SK-N-SH treated with all-trans-retinoic acid at 6 μM for 48 hours (cell line): ENCODE measurements around the gene SORCS3.

Experiments
- ATAC-seq: fragments of 200-7000 bp; cut with Tn5 transposase; 3 replicates; pipeline ENCODE4 v1.9.1; 2020; ENCODE audit warnings: mild to moderate bottlenecking, moderate library complexity
- ARNTL ChIP-seq: fragments of 450-650 bp; formaldehyde crosslinking; IDR thresholded peaks from 2 replicates; pipeline ENCODE4 v1.5.0; 2020; ENCODE audit warnings: low read depth, mild to moderate bottlenecking, moderate library complexity, borderline replicate concordance
- BACH2 ChIP-seq: fragments of 250-450 bp; sonication (Bioruptor Pico); IDR thresholded peaks from 2 replicates; pipeline ENCODE4 v1.9.0; 2021; ENCODE audit warnings: mild to moderate bottlenecking, borderline replicate concordance
- CSDC2 ChIP-seq: fragments of 250-450 bp; sonication (Bioruptor Pico); IDR thresholded peaks from 2 replicates; pipeline ENCODE4 v1.5.0; 2020; ENCODE audit warnings: mild to moderate bottlenecking, moderate library complexity
- ESRRG ChIP-seq: fragments of 250-450 bp; sonication (Bioruptor Pico); IDR thresholded peaks from 2 replicates; pipeline ENCODE4 v1.6.1; 2021; ENCODE audit warnings: mild to moderate bottlenecking
- GLIS3 ChIP-seq: fragments of 250-450 bp; sonication (Bioruptor Pico); IDR thresholded peaks from 2 replicates; pipeline ENCODE4 v1.5.0; 2020; ENCODE audit warnings: mild to moderate bottlenecking, moderate library complexity
- ISL1 ChIP-seq: fragments of 250-450 bp; sonication (Bioruptor Pico); IDR thresholded peaks from 2 replicates; pipeline ENCODE4 v2.1.2; 2022; ENCODE audit warnings: mild to moderate bottlenecking, moderate library complexity
- OSR1 ChIP-seq: fragments of 250-450 bp; sonication (Bioruptor Pico); IDR thresholded peaks from 2 replicates; pipeline ENCODE4 v1.8.0; 2022; ENCODE audit warnings: moderate library complexity, mild to moderate bottlenecking, inconsistent platforms
- PATZ1 ChIP-seq: fragments of 250-450 bp; sonication (Bioruptor Pico); IDR thresholded peaks from 2 replicates; pipeline ENCODE4 v1.8.0; 2020; ENCODE audit warnings: mild to moderate bottlenecking, moderate library complexity, borderline replicate concordance
- PPARA ChIP-seq: fragments of 250-450 bp; sonication (Bioruptor Pico); IDR thresholded peaks from 2 replicates; pipeline ENCODE4 v1.5.0; 2020; ENCODE audit warnings: mild to moderate bottlenecking, borderline replicate concordance
- RARB ChIP-seq: fragments of 250-450 bp; sonication (Bioruptor Pico); IDR thresholded peaks from 2 replicates; pipeline ENCODE4 v1.8.0; 2021; ENCODE audit warnings: mild to moderate bottlenecking, moderate library complexity
- SNAI2 ChIP-seq: fragments of 250-450 bp; sonication (Bioruptor Pico); IDR thresholded peaks from 2 replicates; pipeline ENCODE4 v1.5.0; 2020; ENCODE audit warnings: mild to moderate bottlenecking, moderate library complexity
- TCF4 ChIP-seq: fragments of 250-450 bp; sonication (Bioruptor Pico); IDR thresholded peaks from 2 replicates; pipeline ENCODE4 v1.8.0; 2021; ENCODE audit warnings: mild to moderate bottlenecking, moderate library complexity, borderline replicate concordance
- TOX ChIP-seq: fragments of 250-450 bp; sonication (Bioruptor Pico); IDR thresholded peaks from 2 replicates; pipeline ENCODE4 v1.8.0; 2021; ENCODE audit warnings: mild to moderate bottlenecking, moderate library complexity, borderline replicate concordance
- ZC3H10 ChIP-seq: fragments of 250-450 bp; sonication (Bioruptor Pico); IDR thresholded peaks from 2 replicates; pipeline ENCODE4 v1.5.1; 2021; ENCODE audit warnings: mild to moderate bottlenecking, moderate library complexity
- ZFP3 ChIP-seq: fragments of 250-450 bp; sonication (Bioruptor Pico); IDR thresholded peaks from 2 replicates; pipeline ENCODE4 v1.5.0; 2020; ENCODE audit warnings: mild to moderate bottlenecking, moderate library complexity
- ZFP30 ChIP-seq: fragments of 450-650 bp; formaldehyde crosslinking; IDR thresholded peaks from 2 replicates; pipeline ENCODE4 v1.5.0; 2022; ENCODE audit warnings: mild to moderate bottlenecking, moderate library complexity
- ZNF565 ChIP-seq: fragments of 450-650 bp; formaldehyde crosslinking; conservative IDR thresholded peaks from 2 replicates; pipeline ENCODE4 v1.5.0; 2020; ENCODE audit warnings: low read depth, mild to moderate bottlenecking, moderate library complexity
- ZNF70 ChIP-seq: fragments of 450-650 bp; formaldehyde crosslinking; IDR thresholded peaks from 2 replicates; pipeline ENCODE4 v1.5.0; 2020; ENCODE audit warnings: mild to moderate bottlenecking, moderate library complexity
- ZNF8 ChIP-seq: fragments of 450-650 bp; formaldehyde crosslinking; IDR thresholded peaks from 2 replicates; pipeline ENCODE4 v1.5.0; 2020; ENCODE audit warnings: mild to moderate bottlenecking, moderate library complexity
- TF ChIP-seq, protein P1 (sequence below): fragments of 250-450 bp; sonication (Bioruptor Pico); IDR thresholded peaks from 2 replicates; pipeline ENCODE4 v1.5.0; 2020; ENCODE audit warnings: mild to moderate bottlenecking, moderate library complexity
- TF ChIP-seq, protein P2 (sequence below): fragments of 250-450 bp; sonication (Bioruptor Pico); IDR thresholded peaks from 2 replicates; pipeline ENCODE4 v1.8.0; 2021; ENCODE audit warnings: low read depth, mild to moderate bottlenecking, moderate library complexity, borderline replicate concordance
- TF ChIP-seq, protein P3 (sequence below): fragments of 250-450 bp; sonication (Bioruptor Pico); IDR thresholded peaks from 2 replicates; pipeline ENCODE4 v1.5.1; 2020; ENCODE audit warnings: low read depth, mild to moderate bottlenecking, moderate library complexity

The SORCS3 gene

DNA sequence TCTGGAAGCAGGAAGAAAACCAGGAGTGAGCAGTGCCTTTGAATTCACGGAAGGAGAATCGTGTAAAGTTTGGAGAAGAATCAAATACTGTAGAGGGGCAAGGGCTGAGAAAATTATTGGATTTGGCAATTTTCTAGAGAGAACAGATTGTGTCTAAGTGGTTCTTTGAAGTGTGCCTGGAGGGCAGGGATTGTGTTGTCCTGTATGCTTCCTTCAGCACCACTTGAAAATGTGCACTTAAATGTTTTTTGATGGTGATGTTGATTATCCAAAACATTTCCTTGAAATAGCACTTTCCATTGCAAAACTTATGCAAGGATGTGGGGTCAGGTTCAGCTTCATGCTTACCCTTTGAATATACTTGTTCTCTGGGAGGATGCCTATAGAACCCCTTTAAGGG is 360.2 kb downstream of the SORCS3 start:
- ATAC-seq: no peak
- TF ChIP-seq TCF4: no peak
- TF ChIP-seq ZNF70 (CRISPR knock-in tag): no peak
- TF ChIP-seq TOX: no peak
- no peak for TF ChIP-seq GLIS3 (CRISPR knock-in tag)
- TF ChIP-seq ZC3H10: no peak
- no peak for TF ChIP-seq ISL1 (CRISPR knock-in tag)
- TF ChIP-seq ZFP3 (CRISPR knock-in tag): no peak

GRCh38 chr10:105010411-105011121 is 369.5 kb downstream of the SORCS3 start:
- TF ChIP-seq, protein P1, sequence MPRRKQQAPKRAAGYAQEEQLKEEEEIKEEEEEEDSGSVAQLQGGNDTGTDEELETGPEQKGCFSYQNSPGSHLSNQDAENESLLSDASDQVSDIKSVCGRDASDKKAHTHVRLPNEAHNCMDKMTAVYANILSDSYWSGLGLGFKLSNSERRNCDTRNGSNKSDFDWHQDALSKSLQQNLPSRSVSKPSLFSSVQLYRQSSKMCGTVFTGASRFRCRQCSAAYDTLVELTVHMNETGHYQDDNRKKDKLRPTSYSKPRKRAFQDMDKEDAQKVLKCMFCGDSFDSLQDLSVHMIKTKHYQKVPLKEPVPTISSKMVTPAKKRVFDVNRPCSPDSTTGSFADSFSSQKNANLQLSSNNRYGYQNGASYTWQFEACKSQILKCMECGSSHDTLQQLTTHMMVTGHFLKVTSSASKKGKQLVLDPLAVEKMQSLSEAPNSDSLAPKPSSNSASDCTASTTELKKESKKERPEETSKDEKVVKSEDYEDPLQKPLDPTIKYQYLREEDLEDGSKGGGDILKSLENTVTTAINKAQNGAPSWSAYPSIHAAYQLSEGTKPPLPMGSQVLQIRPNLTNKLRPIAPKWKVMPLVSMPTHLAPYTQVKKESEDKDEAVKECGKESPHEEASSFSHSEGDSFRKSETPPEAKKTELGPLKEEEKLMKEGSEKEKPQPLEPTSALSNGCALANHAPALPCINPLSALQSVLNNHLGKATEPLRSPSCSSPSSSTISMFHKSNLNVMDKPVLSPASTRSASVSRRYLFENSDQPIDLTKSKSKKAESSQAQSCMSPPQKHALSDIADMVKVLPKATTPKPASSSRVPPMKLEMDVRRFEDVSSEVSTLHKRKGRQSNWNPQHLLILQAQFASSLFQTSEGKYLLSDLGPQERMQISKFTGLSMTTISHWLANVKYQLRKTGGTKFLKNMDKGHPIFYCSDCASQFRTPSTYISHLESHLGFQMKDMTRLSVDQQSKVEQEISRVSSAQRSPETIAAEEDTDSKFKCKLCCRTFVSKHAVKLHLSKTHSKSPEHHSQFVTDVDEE (CRISPR knock-in tag): no peak
- TF ChIP-seq ARNTL (CRISPR knock-in tag) (no peak), ZNF8 (CRISPR knock-in tag) (no peak), TCF4 (no peak), GLIS3 (CRISPR knock-in tag) (no peak), OSR1 (CRISPR knock-in tag) (no peak), CSDC2 (CRISPR knock-in tag) (no peak), ESRRG (CRISPR knock-in tag) (no peak), ISL1 (CRISPR knock-in tag) (no peak), BACH2 (no peak), ZFP3 (CRISPR knock-in tag) (no peak), RARB (CRISPR knock-in tag) (no peak), SNAI2 (no peak)
- TF ChIP-seq, protein P2, sequence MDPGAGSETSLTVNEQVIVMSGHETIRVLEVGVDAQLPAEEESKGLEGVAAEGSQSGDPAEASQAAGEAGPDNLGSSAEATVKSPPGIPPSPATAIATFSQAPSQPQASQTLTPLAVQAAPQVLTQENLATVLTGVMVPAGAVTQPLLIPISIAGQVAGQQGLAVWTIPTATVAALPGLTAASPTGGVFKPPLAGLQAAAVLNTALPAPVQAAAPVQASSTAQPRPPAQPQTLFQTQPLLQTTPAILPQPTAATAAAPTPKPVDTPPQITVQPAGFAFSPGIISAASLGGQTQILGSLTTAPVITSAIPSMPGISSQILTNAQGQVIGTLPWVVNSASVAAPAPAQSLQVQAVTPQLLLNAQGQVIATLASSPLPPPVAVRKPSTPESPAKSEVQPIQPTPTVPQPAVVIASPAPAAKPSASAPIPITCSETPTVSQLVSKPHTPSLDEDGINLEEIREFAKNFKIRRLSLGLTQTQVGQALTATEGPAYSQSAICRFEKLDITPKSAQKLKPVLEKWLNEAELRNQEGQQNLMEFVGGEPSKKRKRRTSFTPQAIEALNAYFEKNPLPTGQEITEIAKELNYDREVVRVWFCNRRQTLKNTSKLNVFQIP: no peak
- ATAC-seq: no peak

- no peak for TF ChIP-seq ISL1 (CRISPR knock-in tag)
- TF ChIP-seq ZNF565 (CRISPR knock-in tag): no peak
- TF ChIP-seq OSR1 (CRISPR knock-in tag): no peak
- TF ChIP-seq ZNF70 (CRISPR knock-in tag): no peak
- TF ChIP-seq, protein P1 (CRISPR knock-in tag): no peak
- TF ChIP-seq ZC3H10: no peak
- no peak for TF ChIP-seq BACH2
- no peak for TF ChIP-seq PATZ1 (CRISPR knock-in tag)
- TF ChIP-seq GLIS3 (CRISPR knock-in tag): no peak
- no peak for TF ChIP-seq PPARA (CRISPR knock-in tag)
- TF ChIP-seq TCF4: no peak
- TF ChIP-seq SNAI2: no peak
- no peak for TF ChIP-seq ESRRG (CRISPR knock-in tag)
- TF ChIP-seq, protein P3, sequence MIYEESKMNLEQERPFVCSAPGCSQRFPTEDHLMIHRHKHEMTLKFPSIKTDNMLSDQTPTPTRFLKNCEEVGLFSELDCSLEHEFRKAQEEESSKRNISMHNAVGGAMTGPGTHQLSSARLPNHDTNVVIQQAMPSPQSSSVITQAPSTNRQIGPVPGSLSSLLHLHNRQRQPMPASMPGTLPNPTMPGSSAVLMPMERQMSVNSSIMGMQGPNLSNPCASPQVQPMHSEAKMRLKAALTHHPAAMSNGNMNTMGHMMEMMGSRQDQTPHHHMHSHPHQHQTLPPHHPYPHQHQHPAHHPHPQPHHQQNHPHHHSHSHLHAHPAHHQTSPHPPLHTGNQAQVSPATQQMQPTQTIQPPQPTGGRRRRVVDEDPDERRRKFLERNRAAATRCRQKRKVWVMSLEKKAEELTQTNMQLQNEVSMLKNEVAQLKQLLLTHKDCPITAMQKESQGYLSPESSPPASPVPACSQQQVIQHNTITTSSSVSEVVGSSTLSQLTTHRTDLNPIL (CRISPR knock-in tag): no peak
- TF ChIP-seq ZFP3 (CRISPR knock-in tag): no peak
- TF ChIP-seq TOX: no peak
- TF ChIP-seq ZFP30: no peak
- no peak for ATAC-seq
Measured at GRCh38 chr10:105017116-105017515, 376.0 kb downstream of the SORCS3 start.
